ENCODE measurements around the gene RBMS1. TPM values are rescaled to one million over a fixed set of nuclear protein-coding genes. Genes with fewer than 3 reads are reported as not detected.
A peak's percentile ranks its signal among the peaks of the same experiment; 100 is the strongest.

RBMS1 gene
- total RNA-seq, 2 donors from 2014 or later: 109 to 125 TPM

GRCh38 chr2:160306985-160307384 is 186.6 kb downstream of the RBMS1 start:
- intact Hi-C loops (cut with DNase I): no loop called here
- no peak for DNase-seq (ENCODE audit: low spot score)

- intact Hi-C loops (cut with DNase I): no loop called here
- DNase-seq (ENCODE audit: low spot score): no peak
These were observed 188.4 kb downstream of the RBMS1 start for GRCh38 chr2:160305081-160305750.

GRCh38 chr2:160303527-160303926 is 190.1 kb downstream of the RBMS1 start:
- intact Hi-C loops (cut with DNase I): no loop called here

GRCh38 chr2:160303076-160303475 is 190.5 kb downstream of the RBMS1 start:
- DNase-seq (ENCODE audit: low spot score): no peak
- intact Hi-C loops (cut with DNase I): no loop called here

More at GRCh38 chr2:160303527-160303926, 190.1 kb downstream of the RBMS1 start:
- DNase-seq (ENCODE audit: low spot score): no peak

- no peak for DNase-seq (ENCODE audit: low spot score)
- intact Hi-C loops (cut with DNase I): no loop called here
These were observed 192.2 kb downstream of the RBMS1 start for GRCh38 chr2:160301420-160301819.

- no peak for DNase-seq (ENCODE audit: low spot score)
- intact Hi-C loops (cut with DNase I): no loop called here
These were observed 193.4 kb downstream of the RBMS1 start for GRCh38 chr2:160300203-160300602.

GRCh38 chr2:160299540-160299939 is 194.1 kb downstream of the RBMS1 start:
- DNase-seq (ENCODE audit: low spot score): no peak
- intact Hi-C loops (cut with DNase I): no loop called here

- intact Hi-C loops (cut with DNase I): no loop called here
These were observed 194.6 kb downstream of the RBMS1 start for GRCh38 chr2:160298960-160299359.

GRCh38 chr2:160295519-160296207 is 197.9 kb downstream of the RBMS1 start:
- intact Hi-C loops (cut with DNase I): no loop called here
- no peak for DNase-seq (ENCODE audit: low spot score)

More at GRCh38 chr2:160298960-160299359, 194.6 kb downstream of the RBMS1 start:
- DNase-seq (ENCODE audit: low spot score): no peak

- intact Hi-C loops (cut with DNase I): no loop called here
- no peak for DNase-seq (ENCODE audit: low spot score)
These were observed 198.7 kb downstream of the RBMS1 start for GRCh38 chr2:160294889-160295288.

GRCh38 chr2:160294339-160294803 is 199.2 kb downstream of the RBMS1 start:
- DNase-seq (ENCODE audit: low spot score): peak; percentile 88
- intact Hi-C loops (cut with DNase I): no loop called here

- no peak for DNase-seq (ENCODE audit: low spot score)
- intact Hi-C loops (cut with DNase I): no loop called here
These were observed 200.1 kb downstream of the RBMS1 start for GRCh38 chr2:160293391-160294091.

GRCh38 chr2:160292225-160292624 is 201.4 kb downstream of the RBMS1 start:
- intact Hi-C loops (cut with DNase I): no loop called here
- no peak for DNase-seq (ENCODE audit: low spot score)

GRCh38 chr2:160291382-160291781 is 202.2 kb downstream of the RBMS1 start:
- intact Hi-C loops (cut with DNase I): no loop called here

GRCh38 chr2:160290598-160290997 is 203.0 kb downstream of the RBMS1 start:
- DNase-seq (ENCODE audit: low spot score): no peak
- intact Hi-C loops (cut with DNase I): no loop called here

More at GRCh38 chr2:160291382-160291781, 202.2 kb downstream of the RBMS1 start:
- DNase-seq (ENCODE audit: low spot score): no peak

GRCh38 chr2:160289831-160290230 is 203.8 kb downstream of the RBMS1 start:
- no peak for DNase-seq (ENCODE audit: low spot score)
- intact Hi-C loops (cut with DNase I): no loop called here

- no peak for DNase-seq (ENCODE audit: low spot score)
- intact Hi-C loops (cut with DNase I): no loop called here
These were observed 204.5 kb downstream of the RBMS1 start for GRCh38 chr2:160289126-160289525.

- intact Hi-C loops (cut with DNase I): no loop called here
- DNase-seq (ENCODE audit: low spot score): no peak
These were observed 205.3 kb downstream of the RBMS1 start for GRCh38 chr2:160288324-160288723.

GRCh38 chr2:160287476-160287875 is 206.1 kb downstream of the RBMS1 start:
- no peak for DNase-seq (ENCODE audit: low spot score)
- intact Hi-C loops (cut with DNase I): no loop called here

- intact Hi-C loops (cut with DNase I): no loop called here
These were observed 207.1 kb downstream of the RBMS1 start for GRCh38 chr2:160286551-160286950.

More at GRCh38 chr2:160286551-160286950, 207.1 kb downstream of the RBMS1 start:
- DNase-seq (ENCODE audit: low spot score): no peak

All from posterior vena cava (tissue), 2 donors.